GM19372 (cell line): ENCODE measurements around the gene BPHL.
A peak's percentile ranks its signal among the peaks of the same experiment; 100 is the strongest.
"Not testable (repeated sequence)": the region's sequence is repeated elsewhere in the genome, so short reads cannot be mapped to it uniquely, and the experiment has no call there.

Source experiments
- ATAC-seq: cut with Tn5 transposase; IDR thresholded peaks from one replicate; pipeline ENCODE4 v1.9.1; 2021; ENCODE audit warnings: mild to moderate bottlenecking, low read depth, moderate library complexity; ENCODE audit not compliant: unreplicated experiment

BPHL gene

GRCh38 chr6:3118353-3119039 lies at the start of gene BPHL:
Gene BPHL, plus strand, starts transcription at chr6:3118711. Its CDS starts 30 bp downstream, at chr6:3118741.
- ATAC-seq: peak; percentile 84

- no peak for ATAC-seq
Observed at GRCh38 chr6:3071568-3071967, 46.9 kb upstream of the BPHL start.

GRCh38 chr6:3072798-3073197 lies 45.7 kb upstream of the BPHL start:
- ATAC-seq: no peak

GRCh38 chr6:3073382-3073781 lies 45.1 kb upstream of the BPHL start:
- no peak for ATAC-seq

- no peak for ATAC-seq
Observed at GRCh38 chr6:3075772-3076113, 42.8 kb upstream of the BPHL start.

GRCh38 chr6:3076320-3076719 lies 42.2 kb upstream of the BPHL start:
- ATAC-seq: no peak

GRCh38 chr6:3077430-3077829 lies 41.1 kb upstream of the BPHL start:
- no peak for ATAC-seq

- not testable (repeated sequence) for ATAC-seq
Observed at GRCh38 chr6:3078952-3079351, 39.6 kb upstream of the BPHL start.

GRCh38 chr6:3079682-3080081 lies 38.8 kb upstream of the BPHL start:
- ATAC-seq: no peak

GRCh38 chr6:3081960-3082359 lies 36.6 kb upstream of the BPHL start:
- no peak for ATAC-seq

- ATAC-seq: no peak
Observed at GRCh38 chr6:3085074-3085473, 33.4 kb upstream of the BPHL start.

GRCh38 chr6:3086282-3086946 lies 32.1 kb upstream of the BPHL start:
- ATAC-seq: no peak

GRCh38 chr6:3088446-3088845 lies 30.1 kb upstream of the BPHL start:
- ATAC-seq: no peak

- ATAC-seq: no peak
Observed at GRCh38 chr6:3088968-3089367, 29.5 kb upstream of the BPHL start.

GRCh38 chr6:3090013-3090412 lies 28.5 kb upstream of the BPHL start:
- no peak for ATAC-seq

GRCh38 chr6:3094815-3095214 lies 23.7 kb upstream of the BPHL start:
- ATAC-seq: no peak

- ATAC-seq: no peak
Observed at GRCh38 chr6:3102875-3103274, 15.6 kb upstream of the BPHL start.

GRCh38 chr6:3108746-3109414 lies 9.6 kb upstream of the BPHL start:
- ATAC-seq: no peak

GRCh38 chr6:3109761-3110160 lies 8.8 kb upstream of the BPHL start:
- ATAC-seq: no peak

GRCh38 chr6:3114377-3114776 lies 4.1 kb upstream of the BPHL start:
- no peak for ATAC-seq

GRCh38 chr6:3117912-3118352 lies 579 bp upstream of the BPHL start:
- ATAC-seq: no peak
